CD4-positive, alpha-beta T cell treated with Interleukin-21 for 1 hour (primary cell): ENCODE results near the gene STX8.
A peak's percentile ranks its signal among the peaks of the same experiment; 100 is the strongest.

ENCODE experiments used
- DNase-seq: peaks from one replicate; pipeline ENCODE4 v3.0.0-alpha.2; 2020

Gene STX8

GRCh38 chr17:9332132-9332494 lies 243.5 kb downstream of the STX8 start:
- no peak for DNase-seq

GRCh38 chr17:9331279-9332131 lies 244.1 kb downstream of the STX8 start:
- no peak for DNase-seq

- DNase-seq, result no peak
Measured at GRCh38 chr17:9330611-9331271, 244.9 kb downstream of the STX8 start.

- DNase-seq, result no peak
Measured at GRCh38 chr17:9330141-9330540, 245.5 kb downstream of the STX8 start.

- no peak for DNase-seq
Measured at GRCh38 chr17:9329251-9329921, 246.2 kb downstream of the STX8 start.

- no peak for DNase-seq
Measured at GRCh38 chr17:9324864-9325263, 250.8 kb downstream of the STX8 start.

- DNase-seq, result no peak
Measured at GRCh38 chr17:9322326-9322725, 253.3 kb downstream of the STX8 start.

- DNase-seq, result no peak
Measured at GRCh38 chr17:9321890-9322289, 253.7 kb downstream of the STX8 start.

GRCh38 chr17:9315360-9315759 lies 260.3 kb downstream of the STX8 start:
- no peak for DNase-seq

- no peak for DNase-seq
Measured at GRCh38 chr17:9313346-9313745, 262.3 kb downstream of the STX8 start.

- no peak for DNase-seq
Measured at GRCh38 chr17:9309216-9309615, 266.4 kb downstream of the STX8 start.

GRCh38 chr17:9308069-9308468 lies 267.6 kb downstream of the STX8 start:
- no peak for DNase-seq

GRCh38 chr17:9307313-9307998 lies 268.2 kb downstream of the STX8 start:
- DNase-seq, result no peak

GRCh38 chr17:9306086-9306485 lies 269.5 kb downstream of the STX8 start:
- DNase-seq, result no peak

- no peak for DNase-seq
Measured at GRCh38 chr17:9299695-9300094, 275.9 kb downstream of the STX8 start.

- no peak for DNase-seq
Measured at GRCh38 chr17:9298776-9299295, 276.8 kb downstream of the STX8 start.

GRCh38 chr17:9298135-9298534 lies 277.5 kb downstream of the STX8 start:
- no peak for DNase-seq

GRCh38 chr17:9294661-9295210 lies 280.9 kb downstream of the STX8 start:
- no peak for DNase-seq

- no peak for DNase-seq
Measured at GRCh38 chr17:9292561-9292941, 283.1 kb downstream of the STX8 start.

- DNase-seq, result peak; percentile 21
Measured at GRCh38 chr17:9291912-9292560, 283.6 kb downstream of the STX8 start.

- DNase-seq, result no peak
Measured at GRCh38 chr17:9290226-9290613, 285.4 kb downstream of the STX8 start.

- no peak for DNase-seq
Measured at GRCh38 chr17:9287306-9287705, 288.3 kb downstream of the STX8 start.
